ENCODE data around the gene KRT78.

KRT78 gene

GRCh38 chr12:52872644-52873389, 24.0 kb upstream of the KRT78 start:
- Histone ChIP-seq H3K4me1 (peaks cover 4% of the 10 kb centered on the region; the same call in 1 of the 2 replicates), H3K4me3 (ENCODE audit: low read depth, low read length) (no peak overlapping the region), H3K36me3 (no peaks in the 10 kb centered on the region), H3K9me3 (no peaks in the 10 kb centered on the region), H3K27me3 (no peaks in the 10 kb centered on the region)
- no peak for DNase-seq
- no peak for TF ChIP-seq CTCF (IDR thresholded peaks at IDR 0.05; ENCODE audit: low read depth, low read length)

- DNase-seq, result no peak
- no peak for TF ChIP-seq CTCF (IDR thresholded peaks at IDR 0.05; ENCODE audit: low read depth, low read length)
- H3K9me3 ChIP-seq, result no peaks in the 10 kb centered on the region
- H3K4me1 ChIP-seq, result peaks cover 4% of the 10 kb centered on the region; the same call in 1 of the 2 replicates
- H3K27me3 ChIP-seq, result no peaks in the 10 kb centered on the region
- H3K36me3 ChIP-seq, result no peaks in the 10 kb centered on the region
- no peak overlapping the region for H3K4me3 ChIP-seq (ENCODE audit: low read depth, low read length)
These were observed 22.7 kb upstream of the KRT78 start for GRCh38 chr12:52871291-52872039.

GRCh38 chr12:52870361-52871290, 21.8 kb upstream of the KRT78 start:
- no peaks in the 10 kb centered on the region for H3K27me3 ChIP-seq
- peak; percentile 73 for TF ChIP-seq CTCF (IDR thresholded peaks at IDR 0.05; ENCODE audit: low read depth, low read length)
- peak; percentile 70 for DNase-seq
- H3K4me3 ChIP-seq (ENCODE audit: low read depth, low read length), result no peak overlapping the region
- no peaks in the 10 kb centered on the region for H3K9me3 ChIP-seq
- H3K4me1 ChIP-seq, result peaks cover 4% of the 10 kb centered on the region; the same call in 1 of the 2 replicates
- no peaks in the 10 kb centered on the region for H3K36me3 ChIP-seq

GRCh38 chr12:52867642-52868041, 18.8 kb upstream of the KRT78 start:
- Histone ChIP-seq H3K9me3 (no peaks in the 10 kb centered on the region), H3K4me1 (no peaks in the 10 kb centered on the region), H3K4me3 (ENCODE audit: low read depth, low read length) (no peak overlapping the region), H3K36me3 (no peaks in the 10 kb centered on the region), H3K27me3 (no peaks in the 10 kb centered on the region)
- no peak for TF ChIP-seq CTCF (IDR thresholded peaks at IDR 0.05; ENCODE audit: low read depth, low read length)
- no peak for DNase-seq

- no peaks in the 10 kb centered on the region for H3K36me3 ChIP-seq
- H3K27me3 ChIP-seq, result no peaks in the 10 kb centered on the region
These were observed 18.4 kb upstream of the KRT78 start for GRCh38 chr12:52867152-52867551.

More at GRCh38 chr12:52867152-52867551, 18.4 kb upstream of the KRT78 start:
- Histone ChIP-seq H3K4me3 (ENCODE audit: low read depth, low read length) (no peak overlapping the region), H3K9me3 (no peaks in the 10 kb centered on the region), H3K4me1 (no peaks in the 10 kb centered on the region)
- no peak for DNase-seq
- TF ChIP-seq CTCF (IDR thresholded peaks at IDR 0.05; ENCODE audit: low read depth, low read length), result no peak
